Kidney (tissue), 14 donors: ENCODE measurements around the gene TGFBR1. TPM values are rescaled to one million over a fixed set of nuclear protein-coding genes. Genes with fewer than 3 reads are reported as not detected.

Source experiments
- DNase-seq, 5 donors: peaks; one replicate each; pipeline ENCODE4 v3.0.0-alpha.2; 2013 to 2020
- FAIRE-seq: peaks from 2 replicates; lab custom pipeline; 2012; peaks lifted over from hg19 to GRCh38; lab: Jason Lieb, UNC
- H3K27ac ChIP-seq, 2 donors: one replicate each; pipeline ENCODE4 v1.7.0; 2013; ENCODE audit warnings: low read depth in 2 of 2, low read length in 2 of 2, inconsistent platforms in 1 of 2
- H3K27me3 ChIP-seq: one replicate; pipeline ENCODE4 v1.7.1; 2013; ENCODE audit warnings: low read length, inconsistent platforms; ENCODE audit not compliant: control insufficient read depth, insufficient read depth
- H3K36me3 ChIP-seq, 3 donors: one replicate each; pipeline versions ENCODE4 v1.7.0 to v1.7.1; 2013; ENCODE audit warnings: low read length in 3 of 3, control low read depth in 1 of 3, inconsistent platforms in 1 of 3; ENCODE audit not compliant: insufficient read depth in 3 of 3, control insufficient read depth in 2 of 3
- H3K4me1 ChIP-seq, 3 donors: one replicate each; pipeline versions ENCODE4 v1.7.0 to v1.7.1; 2013; ENCODE audit warnings: low read length in 3 of 3, inconsistent platforms in 1 of 3, low read depth in 1 of 3; ENCODE audit not compliant: control insufficient read depth in 2 of 3, insufficient read depth in 2 of 3
- H3K4me3 ChIP-seq, 3 donors: one replicate each; pipeline versions ENCODE4 v1.7.0 to v1.8.1; 2013; ENCODE audit warnings: low read length in 3 of 3, control low read depth in 1 of 3, inconsistent platforms in 1 of 3
- H3K9ac ChIP-seq, 3 donors: one replicate each; pipeline versions ENCODE4 v1.7.0 to v1.7.1; 2013; ENCODE audit warnings: low read length in 3 of 3, control low read depth in 1 of 3, inconsistent platforms in 1 of 3
- H3K9me3 ChIP-seq, 3 donors: one replicate each; pipeline versions ENCODE4 v1.7.0 to v1.7.1; 2013; ENCODE audit warnings: low read length in 3 of 3, control low read depth in 1 of 3, inconsistent platforms in 1 of 3; ENCODE audit not compliant: control insufficient read depth in 2 of 3, insufficient read depth in 1 of 3
- intact Hi-C: fragments of 100-400 bp; cut with DNase I; formaldehyde crosslinking; loops from one replicate; pipeline ENCODE4 v1.11.1; 2022
- polyA plus RNA-seq: library from polyadenylated mRNA; stranded (reverse); fragments of 350-450 nt; fragmentation: Illumina TruSeq; extraction: RNeasy Lipid Tissue Mini Kit (QIAGEN cat#74804); gene quantifications from one replicate; pipeline ENCODE4 v1.2.3, GENCODE V29; 2014; ENCODE audit warnings: low read depth, low replicate concordance; ENCODE audit not compliant: insufficient read depth
- total RNA-seq: library from RNA; stranded (reverse); fragmentation: NEBNext Ultra II Directional; extraction: Animal tissue kit (Norgen Biotek cat#: 25700); gene quantifications from one replicate; pipeline ENCODE4 v1.2.1, GENCODE V29; 2021
- TF ChIP-seq, protein P1 (sequence below): IDR thresholded peaks from 3 replicates; pipeline ENCODE4 v1.5.1; 2012; ENCODE audit warnings: mild to moderate bottlenecking, moderate library complexity, borderline replicate concordance; ENCODE audit not compliant: insufficient read depth; ENCODE audit errors: extremely low read depth
- donor health status: control.
- donor health status: control.
- donor health status: control.
- donor health status: control.
- donor health status: control.
- donor health status: DM: yes; HTN: yes; CAD: no.
- donor health status: Normal renal cell carcinoma (clear cell type).

Gene TGFBR1
- total and polyA plus RNA-seq, 2 donors from 2014 or later: 7.9 to 50.8 TPM

DNA sequence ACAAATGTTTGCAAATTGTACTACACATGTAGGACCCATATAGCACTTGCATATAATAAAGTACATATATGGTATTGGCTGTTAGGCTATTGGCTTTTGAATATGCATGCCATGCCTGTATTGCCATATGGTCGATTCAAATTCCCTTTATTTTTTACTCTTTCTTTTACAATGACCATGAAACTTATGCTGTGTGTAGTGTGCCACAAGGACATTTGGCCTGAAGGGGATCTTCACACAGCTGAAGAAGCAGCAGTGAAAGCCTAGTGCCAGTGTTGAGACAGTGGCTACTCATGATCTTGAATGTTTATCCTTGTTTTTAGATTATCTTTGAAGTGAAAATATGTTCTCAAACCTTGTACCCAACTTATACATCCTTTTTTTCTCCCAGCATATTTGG lies 20.5 kb downstream of the TGFBR1 start:
- FAIRE-seq: no peak
- TF ChIP-seq, protein P1, sequence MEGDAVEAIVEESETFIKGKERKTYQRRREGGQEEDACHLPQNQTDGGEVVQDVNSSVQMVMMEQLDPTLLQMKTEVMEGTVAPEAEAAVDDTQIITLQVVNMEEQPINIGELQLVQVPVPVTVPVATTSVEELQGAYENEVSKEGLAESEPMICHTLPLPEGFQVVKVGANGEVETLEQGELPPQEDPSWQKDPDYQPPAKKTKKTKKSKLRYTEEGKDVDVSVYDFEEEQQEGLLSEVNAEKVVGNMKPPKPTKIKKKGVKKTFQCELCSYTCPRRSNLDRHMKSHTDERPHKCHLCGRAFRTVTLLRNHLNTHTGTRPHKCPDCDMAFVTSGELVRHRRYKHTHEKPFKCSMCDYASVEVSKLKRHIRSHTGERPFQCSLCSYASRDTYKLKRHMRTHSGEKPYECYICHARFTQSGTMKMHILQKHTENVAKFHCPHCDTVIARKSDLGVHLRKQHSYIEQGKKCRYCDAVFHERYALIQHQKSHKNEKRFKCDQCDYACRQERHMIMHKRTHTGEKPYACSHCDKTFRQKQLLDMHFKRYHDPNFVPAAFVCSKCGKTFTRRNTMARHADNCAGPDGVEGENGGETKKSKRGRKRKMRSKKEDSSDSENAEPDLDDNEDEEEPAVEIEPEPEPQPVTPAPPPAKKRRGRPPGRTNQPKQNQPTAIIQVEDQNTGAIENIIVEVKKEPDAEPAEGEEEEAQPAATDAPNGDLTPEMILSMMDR: no peak
- Histone ChIP-seq H3K27ac (no peak overlapping the region), H3K36me3 (no peaks in the 10 kb centered on the region), H3K9ac (no peak overlapping the region), H3K27me3 (no peaks in the 10 kb centered on the region), H3K4me1 (peaks cover 0 to 4% (median 0%) of the 10 kb centered on the region in 3 donors), H3K9me3 (no peaks in the 10 kb centered on the region), H3K4me3 (no peak overlapping the region)
- DNase-seq: no peak
- intact Hi-C loops: no loop called here

DNA sequence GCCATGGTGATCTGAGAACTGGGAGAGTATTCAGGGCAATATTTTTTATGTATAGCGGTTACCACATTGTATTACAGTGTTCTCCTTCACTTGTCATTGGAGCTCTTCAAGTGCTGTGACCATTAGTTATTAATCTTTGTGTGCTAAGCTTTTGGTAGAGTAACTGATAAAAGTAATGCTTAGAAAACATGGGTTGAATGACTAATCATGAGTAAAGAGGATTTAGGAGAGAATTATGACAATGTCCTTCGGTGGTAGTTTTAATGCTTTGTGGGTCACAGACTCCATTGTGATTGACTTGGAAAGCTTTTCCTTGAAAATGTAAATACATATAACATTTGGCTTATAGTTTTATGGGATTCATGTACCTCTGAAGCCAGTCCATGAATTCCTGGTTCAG lies 21.4 kb downstream of the TGFBR1 start:
- no peaks in the 10 kb centered on the region for H3K36me3 ChIP-seq
- H3K9ac ChIP-seq: no peak overlapping the region
- no peak overlapping the region for H3K4me3 ChIP-seq
- H3K27me3 ChIP-seq: no peaks in the 10 kb centered on the region
- no peaks in the 10 kb centered on the region for H3K9me3 ChIP-seq
- DNase-seq: no peak
- H3K27ac ChIP-seq: no peak overlapping the region
- intact Hi-C loops: no loop called here
- TF ChIP-seq, protein P1: no peak
- peaks cover 0 to 4% (median 0%) of the 10 kb centered on the region in 3 donors for H3K4me1 ChIP-seq
- no peak for FAIRE-seq

DNA sequence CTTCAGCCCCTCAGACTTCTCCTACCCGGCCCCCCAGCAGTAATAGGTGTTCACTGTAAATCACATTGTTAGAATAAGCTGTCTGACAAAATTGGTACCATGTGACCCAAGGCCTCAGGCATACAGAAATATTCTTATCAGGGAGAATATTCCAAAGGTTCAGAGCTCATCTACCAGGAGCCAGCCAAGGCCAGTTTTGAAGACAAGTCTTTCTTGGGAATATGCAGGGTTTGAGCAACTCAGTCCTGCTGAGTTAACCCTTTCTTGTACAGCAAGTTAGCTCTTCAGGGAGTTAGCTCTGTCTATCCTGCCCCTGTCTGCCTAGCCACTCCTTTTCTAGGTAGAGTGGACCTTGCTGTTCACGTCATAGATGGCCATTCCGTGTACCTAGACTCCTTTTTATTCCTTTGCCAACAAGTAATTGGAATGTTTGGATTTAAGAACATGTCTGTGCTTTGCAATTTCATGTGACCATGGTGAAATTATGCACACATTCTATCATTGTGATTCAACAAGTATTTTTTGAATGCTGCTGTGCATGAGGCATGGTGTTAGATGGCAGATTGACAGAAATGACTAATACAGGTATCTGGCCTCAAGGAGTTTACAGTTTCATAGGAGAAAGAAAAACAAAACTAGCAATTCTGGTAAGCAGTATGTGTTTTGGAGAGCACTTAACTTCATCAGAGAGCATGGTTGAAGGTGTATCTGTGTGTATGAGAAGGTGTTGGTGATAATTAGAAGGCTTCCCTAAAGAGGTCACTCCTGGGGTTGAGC lies 22.6 kb downstream of the TGFBR1 start:
- intact Hi-C loops: no loop called here
- no peaks in the 10 kb centered on the region for H3K4me1 ChIP-seq
- no peak overlapping the region for H3K27ac ChIP-seq
- no peak overlapping the region for H3K9ac ChIP-seq
- no peak overlapping the region for H3K4me3 ChIP-seq
- TF ChIP-seq, protein P1: no peak
- DNase-seq (no peak), FAIRE-seq (no peak)
- H3K36me3 ChIP-seq: peaks cover 0 to 2% (median 0%) of the 10 kb centered on the region in 3 donors
- H3K9me3 ChIP-seq: no peaks in the 10 kb centered on the region
- H3K27me3 ChIP-seq: no peaks in the 10 kb centered on the region
